PFSK-1 (cell line): ENCODE measurements around the gene TNFSF12.

ENCODE experiments used
- FOXP2 ChIP-seq: optimal IDR thresholded peaks from 2 replicates; pipeline ENCODE3; 2011; ENCODE audit warnings: borderline replicate concordance, control low read depth, inconsistent platforms; ENCODE audit not compliant: insufficient read depth; ENCODE audit errors: extremely low read length, extremely low read depth
- POLR2AphosphoS5 ChIP-seq: IDR thresholded peaks from 2 replicates; pipeline ENCODE4 v1.6.1; 2012; ENCODE audit warnings: low read depth, mild to moderate bottlenecking, control low read depth, low read length, moderate library complexity
- REST ChIP-seq, 2 experiments: IDR thresholded peaks; 2 replicates each; pipeline versions ENCODE4 v1.6.1 to v1.8.0; 2011 to 2012; ENCODE audit warnings: low read depth in 2 of 2, low read length in 2 of 2, control low read depth in 1 of 2, inconsistent platforms in 1 of 2, mild to moderate bottlenecking in 1 of 2, moderate library complexity in 1 of 2; ENCODE audit not compliant: insufficient read depth in 1 of 2
- SIN3A ChIP-seq: IDR thresholded peaks from 2 replicates; pipeline ENCODE4 v1.6.1; 2012; ENCODE audit warnings: mild to moderate bottlenecking, low read length, moderate library complexity, borderline replicate concordance; ENCODE audit not compliant: insufficient read depth
- TAF1 ChIP-seq: IDR thresholded peaks from 2 replicates; pipeline ENCODE4 v1.6.1; 2012; ENCODE audit warnings: low read length, control low read depth, borderline replicate concordance; ENCODE audit not compliant: insufficient read depth

GRCh38 chr17:7556627-7557026, 7.8 kb downstream of the TNFSF12 start:
- no peak for TF ChIP-seq POLR2AphosphoS5
- no peak for TF ChIP-seq REST (IDR thresholded peaks at IDR 0.05; ENCODE audit: insufficient read depth in 1 of 2, low read depth in 2 of 2, low read length in 2 of 2)
- no peak for TF ChIP-seq TAF1
- no peak for TF ChIP-seq SIN3A
- no peak for TF ChIP-seq FOXP2
